ENCODE data around the gene KCTD7.
"Not testable (repeated sequence)": the region's sequence is repeated elsewhere in the genome, so short reads cannot be mapped to it uniquely, and the experiment has no call there.

The KCTD7 gene

DNA sequence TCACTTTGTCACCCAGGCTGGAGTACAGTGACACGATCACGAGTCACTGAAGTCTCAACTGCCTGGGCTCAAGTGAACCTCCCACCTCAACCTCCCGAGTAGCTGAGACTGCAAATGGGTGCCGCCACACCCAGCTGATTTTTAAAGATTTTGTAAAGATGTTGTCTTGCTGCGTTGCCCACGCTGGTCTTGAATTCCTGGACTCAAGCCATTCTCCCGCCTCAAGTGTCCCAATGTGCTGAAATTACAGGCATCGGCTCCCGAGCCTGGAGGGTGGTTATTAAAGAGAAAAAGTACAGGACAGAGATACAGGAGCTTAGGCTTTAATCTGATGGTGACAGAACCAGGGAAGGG is 55.1 kb downstream of the KCTD7 start:
- no peak for DNase-seq

DNA sequence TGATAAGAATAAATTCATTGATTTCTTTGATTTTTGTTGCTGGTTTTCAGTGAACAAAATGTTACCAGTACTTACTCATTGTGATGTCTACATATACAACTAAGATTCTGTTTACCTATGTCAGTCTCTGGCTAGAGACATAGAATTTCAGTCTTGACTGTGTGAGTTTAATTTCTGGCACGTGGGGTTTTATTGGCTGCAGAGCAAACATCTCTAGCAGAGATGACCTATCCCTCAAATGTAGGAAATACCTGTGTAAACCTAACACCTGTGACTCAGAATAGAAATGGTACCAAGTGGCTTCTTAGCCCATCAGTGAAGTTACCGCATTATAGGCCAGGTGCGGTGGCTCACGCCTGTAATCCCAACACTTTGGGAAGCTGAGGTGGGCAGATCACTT is 57.0 kb downstream of the KCTD7 start:
- not testable (repeated sequence) for DNase-seq

DNA sequence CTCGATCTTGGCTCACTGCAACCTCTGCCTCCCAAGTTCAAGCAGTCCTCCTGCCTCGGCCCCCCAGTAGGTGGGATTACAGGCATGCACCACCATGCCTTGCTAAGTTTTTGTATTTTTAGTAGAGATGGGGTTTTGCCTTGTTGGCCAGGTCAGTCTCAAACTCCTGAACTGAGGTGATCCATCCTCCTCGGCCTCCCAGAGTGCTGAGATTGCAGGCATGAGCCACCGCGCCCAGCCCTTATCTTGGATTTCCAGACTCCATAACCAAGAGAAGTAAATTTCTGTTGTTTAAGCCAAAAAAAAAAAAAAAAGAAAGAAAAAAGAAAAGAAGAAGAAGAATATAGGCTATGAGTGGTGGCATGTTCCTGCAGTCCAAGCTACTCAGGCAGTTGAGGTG is 58.5 kb downstream of the KCTD7 start:
- no peak for DNase-seq

DNA sequence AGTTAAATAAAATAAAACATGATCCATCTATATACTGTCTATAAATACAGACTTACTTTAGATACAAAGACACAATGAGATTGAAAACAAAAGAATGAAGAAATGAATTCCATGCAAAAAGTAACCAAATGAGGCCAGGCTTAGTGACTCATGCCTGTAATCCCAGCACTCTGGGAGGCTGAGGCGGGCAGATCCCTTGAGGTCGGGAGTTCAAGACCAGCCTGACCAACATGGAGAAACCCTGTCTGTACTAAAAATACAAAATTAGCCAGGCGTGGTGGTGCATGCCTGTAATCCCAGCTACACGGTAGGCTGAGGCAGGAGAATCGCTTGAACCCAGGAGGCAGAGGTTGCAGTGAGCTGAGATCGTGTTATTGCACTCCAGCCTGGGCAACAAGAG is 59.0 kb downstream of the KCTD7 start:
- DNase-seq = not testable (repeated sequence)

- DNase-seq = no peak
Measured at GRCh38 chr7:66689081-66689480, 60.4 kb downstream of the KCTD7 start.

GRCh38 chr7:66693331-66693730 is 64.7 kb downstream of the KCTD7 start:
- no peak for DNase-seq
